Neural crest cell (in vitro differentiated cells): ENCODE data around the gene GORASP2. TPM values are rescaled to one million over a fixed set of nuclear protein-coding genes. Genes with fewer than 3 reads are reported as not detected.

Experiments used
- DNase-seq: peaks from one replicate; pipeline ENCODE4 v3.0.0; 2021; ENCODE audit warnings: low read depth, mixed read lengths, low spot score
- H3K27ac Mint-ChIP-seq: one replicate; pipeline ENCODE4 v1.8.0; 2021; ENCODE audit warnings: mild to moderate bottlenecking, mixed read lengths; ENCODE audit not compliant: unreplicated experiment
- H3K27me3 Mint-ChIP-seq: 2 replicates; pipeline ENCODE4 v1.8.0; 2021; ENCODE audit warnings: low read depth, mild to moderate bottlenecking, mixed read lengths
- H3K36me3 Mint-ChIP-seq: 2 replicates; pipeline ENCODE4 v1.8.0; 2021; ENCODE audit warnings: low read depth, mild to moderate bottlenecking, mixed read lengths
- H3K4me1 Mint-ChIP-seq: 2 replicates; pipeline ENCODE4 v1.8.0; 2021; ENCODE audit warnings: mixed read lengths
- H3K4me3 Mint-ChIP-seq: one replicate; pipeline ENCODE4 v1.8.0; 2021; ENCODE audit warnings: mild to moderate bottlenecking, mixed read lengths
- H3K9me3 Mint-ChIP-seq: 2 replicates; pipeline ENCODE4 v1.8.0; 2021; ENCODE audit warnings: mixed read lengths
- long read RNA-seq: library from polyadenylated mRNA; unstranded; transcript quantifications from one replicate; pipeline ENCODE4 v2.0.0, GENCODE V29; 2020
- total RNA-seq: library from RNA; stranded (reverse); gene quantifications from 2 replicates; pipeline ENCODE4 v1.2.1, GENCODE V29; 2021
- TF ChIP-seq, protein P1 (sequence below): fragments of 200-600 bp; sonication (generic); conservative IDR thresholded peaks from 2 replicates; pipeline ENCODE4 v1.5.0; 2021; ENCODE audit warnings: antibody characterized with exemption, mild to moderate bottlenecking

GORASP2 gene
- total RNA-seq, result 71.3 and 71.4 TPM in 2 replicates
- long read RNA-seq, transcript GORASP2-201 (10 exons, 3,173 nt), result major isoform, 31 of 40 reads
- long read RNA-seq, partial matches to known transcripts, result 6 of 40 reads
- long read RNA-seq, other reads (novel, unspliced or antisense), result 1 of 40 reads

DNA sequence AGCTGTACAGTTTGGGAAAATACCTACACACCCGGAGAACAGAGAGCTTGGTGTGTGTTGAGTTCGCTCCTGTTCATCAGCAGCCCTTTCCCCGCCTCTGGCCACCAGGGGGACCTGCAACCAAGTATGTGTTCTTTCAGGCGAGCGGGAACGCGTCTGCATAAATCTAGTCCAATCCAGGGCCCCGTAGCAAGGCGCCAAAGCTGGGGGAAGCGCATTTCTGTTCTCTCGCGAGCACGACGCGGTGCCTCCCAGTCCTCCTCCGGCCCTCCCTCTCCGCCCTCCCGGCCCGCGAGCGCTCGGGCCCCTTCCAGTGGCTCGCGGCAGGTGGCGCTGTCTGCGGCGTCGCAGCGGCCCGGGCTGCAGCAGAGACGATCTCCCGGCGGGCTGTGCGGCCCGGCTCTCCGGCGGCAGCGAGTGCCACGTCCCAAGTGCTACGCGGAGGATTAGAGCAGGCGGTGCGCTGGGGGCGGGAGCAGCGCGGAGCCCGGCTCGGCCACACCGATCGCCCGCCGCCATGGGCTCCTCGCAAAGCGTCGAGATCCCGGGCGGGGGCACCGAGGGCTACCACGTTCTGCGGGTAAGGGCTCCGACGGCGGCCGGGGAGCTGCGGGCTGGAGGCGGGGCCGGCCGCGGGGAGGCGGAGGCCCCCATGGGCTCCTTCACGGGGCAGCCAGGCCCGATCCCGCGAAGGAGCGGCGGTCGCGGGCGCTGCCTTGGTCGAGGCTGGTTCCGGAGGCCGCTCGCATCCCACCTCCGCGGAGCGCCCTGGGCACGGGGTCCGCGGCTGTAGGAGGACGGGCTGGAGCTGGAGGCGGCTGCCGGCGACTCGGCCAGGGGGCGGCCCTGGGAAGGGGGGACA, at the start of gene GORASP2:
GORASP2 (plus strand) TSS at position 430 of the 862 bp plus-strand sequence; CDS start at position 518, 88 bp downstream.
- TF ChIP-seq, protein P1, sequence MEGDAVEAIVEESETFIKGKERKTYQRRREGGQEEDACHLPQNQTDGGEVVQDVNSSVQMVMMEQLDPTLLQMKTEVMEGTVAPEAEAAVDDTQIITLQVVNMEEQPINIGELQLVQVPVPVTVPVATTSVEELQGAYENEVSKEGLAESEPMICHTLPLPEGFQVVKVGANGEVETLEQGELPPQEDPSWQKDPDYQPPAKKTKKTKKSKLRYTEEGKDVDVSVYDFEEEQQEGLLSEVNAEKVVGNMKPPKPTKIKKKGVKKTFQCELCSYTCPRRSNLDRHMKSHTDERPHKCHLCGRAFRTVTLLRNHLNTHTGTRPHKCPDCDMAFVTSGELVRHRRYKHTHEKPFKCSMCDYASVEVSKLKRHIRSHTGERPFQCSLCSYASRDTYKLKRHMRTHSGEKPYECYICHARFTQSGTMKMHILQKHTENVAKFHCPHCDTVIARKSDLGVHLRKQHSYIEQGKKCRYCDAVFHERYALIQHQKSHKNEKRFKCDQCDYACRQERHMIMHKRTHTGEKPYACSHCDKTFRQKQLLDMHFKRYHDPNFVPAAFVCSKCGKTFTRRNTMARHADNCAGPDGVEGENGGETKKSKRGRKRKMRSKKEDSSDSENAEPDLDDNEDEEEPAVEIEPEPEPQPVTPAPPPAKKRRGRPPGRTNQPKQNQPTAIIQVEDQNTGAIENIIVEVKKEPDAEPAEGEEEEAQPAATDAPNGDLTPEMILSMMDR, result peak; percentile 97
- H3K36me3 Mint-ChIP-seq, result peaks cover 8% of the 10 kb centered on the region
- H3K4me3 Mint-ChIP-seq, result peak within 1 kb of the TSS; percentile 95
- peak within 1 kb of the TSS; percentile 91 for H3K27ac Mint-ChIP-seq
- peak; percentile 95 for DNase-seq
- peaks cover 9% of the 10 kb centered on the region for H3K9me3 Mint-ChIP-seq
- peaks cover 39% of the 10 kb centered on the region for H3K4me1 Mint-ChIP-seq
- H3K27me3 Mint-ChIP-seq, result no peaks in the 10 kb centered on the region

DNA sequence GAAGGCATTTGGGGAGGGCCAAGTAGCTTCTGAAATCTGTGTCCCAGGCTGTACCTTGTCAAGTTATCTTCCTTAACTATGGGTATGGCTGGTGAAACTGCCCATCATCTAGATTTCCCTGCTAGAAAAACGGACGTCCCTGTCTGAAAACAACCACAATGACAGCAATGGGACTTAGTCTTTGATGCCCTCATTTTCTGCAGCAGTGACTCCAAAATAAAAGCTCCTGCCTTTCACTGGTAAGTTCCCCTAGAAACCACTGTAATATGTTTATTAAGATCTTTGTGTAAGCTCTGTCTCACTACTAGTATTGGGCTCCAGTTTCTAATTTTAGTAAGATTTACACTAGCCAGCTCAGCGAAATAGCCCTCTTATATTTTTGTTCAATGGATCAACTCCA, 47.2 kb upstream of the GORASP2 start:
- no peak for DNase-seq
- Mint-ChIP-seq H3K36me3 (no peaks in the 10 kb centered on the region), H3K9me3 (no peaks in the 10 kb centered on the region), H3K4me3 (no peak overlapping the region), H3K27me3 (peaks cover 19% of the 10 kb centered on the region), H3K27ac (no peak overlapping the region), H3K4me1 (peaks cover 5% of the 10 kb centered on the region)
- TF ChIP-seq, protein P1, result no peak

DNA sequence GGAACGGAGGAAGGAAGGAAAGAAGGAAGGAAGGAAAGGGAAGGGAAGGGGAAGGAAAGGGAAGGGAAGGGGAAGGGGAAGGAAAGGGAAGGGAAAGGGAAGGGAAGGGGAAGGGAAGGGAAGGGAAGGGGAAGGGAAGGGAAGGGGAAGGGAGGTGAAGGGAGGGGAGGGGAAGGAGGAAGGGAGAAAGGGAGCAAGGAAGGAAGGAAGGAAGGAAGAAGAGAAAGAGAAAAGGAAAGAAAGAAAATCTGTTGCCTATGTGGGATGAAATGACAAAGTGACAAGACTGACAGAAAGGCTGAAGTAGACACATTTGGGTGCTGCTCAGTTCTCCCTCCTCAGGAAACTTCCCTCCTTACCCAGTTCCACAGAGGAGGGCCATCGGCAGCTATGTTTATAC, 46.3 kb upstream of the GORASP2 start:
- peaks cover 19% of the 10 kb centered on the region for H3K27me3 Mint-ChIP-seq
- no peak for DNase-seq
- H3K4me3 Mint-ChIP-seq, result no peak overlapping the region
- H3K4me1 Mint-ChIP-seq, result peaks cover 5% of the 10 kb centered on the region
- no peak overlapping the region for H3K27ac Mint-ChIP-seq
- H3K36me3 Mint-ChIP-seq, result no peaks in the 10 kb centered on the region
- no peaks in the 10 kb centered on the region for H3K9me3 Mint-ChIP-seq
- TF ChIP-seq, protein P1, result no peak

DNA sequence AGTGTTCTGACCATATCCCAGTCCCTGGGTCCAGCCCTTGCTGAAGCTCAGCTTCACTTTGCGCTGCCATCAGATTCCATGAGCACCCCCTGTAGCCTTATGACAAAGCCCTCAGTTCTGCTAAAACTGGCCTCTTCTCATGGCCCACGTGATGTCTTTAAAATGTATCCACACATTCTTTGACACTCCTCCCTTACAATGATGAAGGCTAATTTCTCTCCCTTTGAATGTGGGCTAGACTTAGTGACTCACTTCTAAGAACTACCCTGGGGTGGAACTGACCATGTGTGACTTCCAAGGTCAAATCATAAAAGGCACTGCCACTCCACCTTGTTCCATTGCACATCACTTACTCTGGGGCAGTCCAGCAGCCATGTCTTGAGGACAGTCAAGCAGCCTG, 45.4 kb upstream of the GORASP2 start:
- no peak overlapping the region for H3K4me3 Mint-ChIP-seq
- no peaks in the 10 kb centered on the region for H3K36me3 Mint-ChIP-seq
- H3K4me1 Mint-ChIP-seq, result peaks cover under 1% of the 10 kb centered on the region
- H3K27me3 Mint-ChIP-seq, result peaks cover 19% of the 10 kb centered on the region
- no peaks in the 10 kb centered on the region for H3K9me3 Mint-ChIP-seq
- no peak overlapping the region for H3K27ac Mint-ChIP-seq
- TF ChIP-seq, protein P1, result no peak
- DNase-seq, result no peak

DNA sequence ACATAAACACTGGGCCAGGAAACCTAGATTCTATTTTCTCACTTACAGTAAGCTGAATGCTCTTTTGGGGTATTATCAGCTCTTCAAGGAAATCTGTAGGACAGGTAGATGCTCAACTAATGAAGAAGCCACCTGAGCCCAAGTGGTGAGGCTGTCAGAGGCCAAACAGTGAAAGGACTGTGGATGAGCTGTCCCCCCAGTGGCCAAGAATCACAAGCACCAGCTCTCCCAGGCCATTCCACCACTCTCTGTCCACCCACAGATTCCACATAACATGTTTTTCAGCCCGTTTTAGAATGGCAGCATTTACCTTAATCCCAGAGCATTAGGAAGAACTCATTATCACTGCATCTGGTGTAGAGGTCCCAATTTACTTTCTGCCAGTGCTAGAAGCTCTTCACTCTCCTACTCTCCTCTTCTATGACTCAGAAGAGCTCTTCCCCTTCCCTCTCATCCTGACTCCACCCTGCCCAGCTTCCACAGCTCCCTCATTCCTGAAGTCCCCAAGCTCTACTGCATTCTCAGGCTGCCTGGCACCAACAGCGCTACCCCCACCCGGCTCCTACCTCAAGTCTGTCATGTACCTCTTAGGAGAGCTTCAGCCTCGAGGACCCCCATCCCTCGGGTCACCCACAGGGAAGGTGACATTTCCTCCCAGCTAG, 43.8 kb upstream of the GORASP2 start:
- Mint-ChIP-seq H3K4me1 (no peaks in the 10 kb centered on the region), H3K27ac (no peak overlapping the region), H3K36me3 (no peaks in the 10 kb centered on the region), H3K9me3 (no peaks in the 10 kb centered on the region), H3K4me3 (no peak overlapping the region), H3K27me3 (peaks cover 16% of the 10 kb centered on the region)
- no peak for DNase-seq
- TF ChIP-seq, protein P1, result no peak
